HepG2 (cell line): ENCODE data around the gene RUNX3. TPM values are rescaled to one million over a fixed set of nuclear protein-coding genes. Genes with fewer than 3 reads are reported as not detected.
A peak's percentile ranks its signal among the peaks of the same experiment; 100 is the strongest.

Experiments used
- HNF4G ChIP-seq, 2 experiments: sonication (generic) in 1 of 2; formaldehyde crosslinking in 1 of 2; IDR thresholded peaks; 2 replicates each; pipeline versions ENCODE4 v1.4.0 to v1.6.1; 2011 to 2020; ENCODE audit warnings: borderline replicate concordance in 2 of 2, low read depth in 2 of 2, mild to moderate bottlenecking in 2 of 2, low read length in 1 of 2, missing genetic modification reagents in 1 of 2, moderate library complexity in 1 of 2
- HNRNPH1 ChIP-seq: fragments of 200-400 bp; formaldehyde crosslinking; optimal IDR thresholded peaks from 2 replicates; pipeline ENCODE3; 2017; ENCODE audit warnings: mild to moderate bottlenecking, low read depth, low read length
- KDM5A ChIP-seq: fragments of 200-600 bp; sonication (generic); IDR thresholded peaks from 2 replicates; pipeline ENCODE4 v1.7.0; 2018; ENCODE audit warnings: antibody characterized with exemption, mild to moderate bottlenecking, low read length, borderline replicate concordance
- LCORL ChIP-seq, 2 experiments: fragments of 450-650 bp in 1 of 2; sonication (generic) in 1 of 2; formaldehyde crosslinking in 1 of 2; IDR thresholded peaks; 2 replicates each; pipeline versions ENCODE4 v1.5.0 to v1.6.1; 2017 to 2020; ENCODE audit warnings: antibody characterized with exemption in 1 of 2, missing genetic modification reagents in 1 of 2
- MEIS1 ChIP-seq: sonication (generic); formaldehyde crosslinking; IDR thresholded peaks from 2 replicates; pipeline ENCODE4 v1.9.0; 2021; ENCODE audit warnings: mild to moderate bottlenecking, missing genetic modification reagents, moderate library complexity, borderline replicate concordance
- NKX3-1 ChIP-seq: sonication (generic); formaldehyde crosslinking; IDR thresholded peaks from 2 replicates; pipeline ENCODE4 v1.5.0; 2020; ENCODE audit warnings: missing genetic modification reagents
- POGZ ChIP-seq: sonication (generic); formaldehyde crosslinking; IDR thresholded peaks from 2 replicates; pipeline ENCODE4 v1.4.0; 2020; ENCODE audit warnings: mild to moderate bottlenecking, missing genetic modification reagents
- RFX1 ChIP-seq: fragments of 450-650 bp; IDR thresholded peaks from 2 replicates; pipeline ENCODE4 v1.6.1; 2017
- THYN1 ChIP-seq: sonication (generic); formaldehyde crosslinking; IDR thresholded peaks from 2 replicates; pipeline ENCODE4 v1.8.1; 2023; ENCODE audit warnings: low read depth, mild to moderate bottlenecking, moderate library complexity, missing genetic modification reagents, borderline replicate concordance
- ZNF10 ChIP-seq: sonication (generic); formaldehyde crosslinking; IDR thresholded peaks from 2 replicates; pipeline ENCODE4 v1.4.0; 2020; ENCODE audit warnings: mild to moderate bottlenecking, low read depth, missing genetic modification reagents, borderline replicate concordance
- ZNF672 ChIP-seq: sonication (generic); formaldehyde crosslinking; IDR thresholded peaks from 2 replicates; pipeline ENCODE4 v1.8.1; 2022; ENCODE audit warnings: missing genetic modification reagents
- ZNF776 ChIP-seq: sonication (generic); formaldehyde crosslinking; IDR thresholded peaks from 2 replicates; pipeline ENCODE4 v1.4.0; 2020; ENCODE audit warnings: mild to moderate bottlenecking, missing genetic modification reagents
- ZNF781 ChIP-seq: sonication (generic); formaldehyde crosslinking; IDR thresholded peaks from 2 replicates; pipeline ENCODE4 v1.5.1; 2020; ENCODE audit warnings: borderline replicate concordance, mild to moderate bottlenecking, missing genetic modification reagents; ENCODE audit errors: not compliant biosample characterization
- polyA plus RNA-seq, 8 experiments: library from polyadenylated mRNA; depleted of rRNA in 3 of 8; stranded (reverse) in 7 of 8; unstranded in 1 of 8; fragments of >200 nt; fragmentation: Illumina TruSeq in 4 of 8; extraction: Trizol in 4 of 8; gene quantifications; 2 replicates each; pipeline versions ENCODE4 v1.2.1 to v1.2.3, GENCODE V29; 2011 to 2016; ENCODE audit warnings: low read depth in 4 of 8, missing spikeins in 1 of 8, mixed read lengths in 1 of 8; ENCODE audit not compliant: insufficient read depth in 1 of 8
- total RNA-seq, 5 experiments: library from RNA; depleted of rRNA; stranded (reverse); fragments of >200 nt; fragmentation: Illumina TruSeq; extraction: Trizol; gene quantifications; 2 replicates each; pipeline ENCODE4 v1.2.3, GENCODE V29; 2016; ENCODE audit warnings: low read depth in 1 of 5
- TF ChIP-seq, protein P1 (sequence below): sonication (generic); formaldehyde crosslinking; IDR thresholded peaks from 2 replicates; pipeline ENCODE4 v1.5.0; 2020; ENCODE audit warnings: missing genetic modification reagents, mild to moderate bottlenecking, borderline replicate concordance
- TF ChIP-seq, protein P2 (sequence below): sonication (generic); formaldehyde crosslinking; IDR thresholded peaks from 2 replicates; pipeline ENCODE4 v1.5.0; 2020; ENCODE audit warnings: mild to moderate bottlenecking, missing genetic modification reagents, borderline replicate concordance
- TF ChIP-seq, protein P3 (sequence below): sonication (generic); formaldehyde crosslinking; IDR thresholded peaks from 2 replicates; pipeline ENCODE4 v1.4.0; 2020; ENCODE audit warnings: low read depth, mild to moderate bottlenecking, missing genetic modification reagents

The RUNX3 gene
- total and polyA plus RNA-seq, 2 of the 13 experiments (the other 11 are each of a cell fraction or from before 2014, with no cell fraction given) = 0.04 to 0.22 TPM

DNA sequence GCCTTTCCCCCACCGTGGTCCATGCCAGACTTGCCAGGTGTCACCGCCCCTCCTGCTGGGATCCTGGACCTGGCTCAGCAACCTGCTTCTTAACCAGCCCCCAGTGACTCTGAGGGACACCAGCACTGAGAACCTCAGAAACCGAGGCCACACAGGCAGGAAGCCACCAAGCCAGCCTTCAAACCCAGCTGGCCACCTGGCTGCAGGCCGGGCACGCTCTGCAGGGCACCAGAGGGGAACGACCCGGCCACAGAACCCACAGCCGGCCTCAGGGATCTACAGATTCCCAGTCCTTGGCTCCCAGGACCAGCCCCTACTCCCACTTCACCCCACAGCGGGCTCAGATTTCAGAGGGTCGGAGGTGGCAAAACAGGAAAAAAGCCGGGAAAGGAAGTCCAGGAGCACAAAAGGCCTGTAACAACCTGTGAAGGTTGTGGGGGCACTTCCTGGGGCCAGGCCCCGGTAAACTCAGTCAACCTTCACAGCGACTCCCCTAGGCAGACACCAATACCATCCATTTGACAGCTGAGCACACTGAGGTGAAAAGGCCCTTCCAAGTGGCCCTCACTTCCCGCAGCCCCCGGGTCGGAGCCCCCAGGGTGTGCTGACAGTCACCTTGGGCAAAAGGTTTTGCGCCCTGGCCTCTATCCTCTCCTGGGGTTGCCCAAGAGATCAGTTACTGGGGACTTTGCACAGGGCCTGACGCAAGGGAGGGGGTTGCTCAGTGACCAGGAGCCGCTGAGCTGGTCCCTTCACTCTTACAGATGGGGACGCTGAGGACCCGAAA lies 14.1 kb downstream of the RUNX3 start (continued):
- TF ChIP-seq, protein P1, sequence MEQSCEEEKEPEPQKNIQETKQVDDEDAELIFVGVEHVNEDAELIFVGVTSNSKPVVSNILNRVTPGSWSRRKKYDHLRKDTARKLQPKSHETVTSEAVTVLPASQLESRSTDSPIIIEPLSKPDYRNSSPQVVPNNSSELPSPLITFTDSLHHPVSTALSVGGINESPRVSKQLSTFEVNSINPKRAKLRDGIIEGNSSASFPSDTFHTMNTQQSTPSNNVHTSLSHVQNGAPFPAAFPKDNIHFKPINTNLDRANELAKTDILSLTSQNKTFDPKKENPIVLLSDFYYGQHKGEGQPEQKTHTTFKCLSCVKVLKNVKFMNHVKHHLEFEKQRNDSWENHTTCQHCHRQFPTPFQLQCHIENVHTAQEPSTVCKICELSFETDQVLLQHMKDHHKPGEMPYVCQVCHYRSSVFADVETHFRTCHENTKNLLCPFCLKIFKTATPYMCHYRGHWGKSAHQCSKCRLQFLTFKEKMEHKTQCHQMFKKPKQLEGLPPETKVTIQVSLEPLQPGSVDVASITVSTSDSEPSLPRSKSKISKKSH (CRISPR knock-in tag) = no peak
- TF ChIP-seq, protein P2, sequence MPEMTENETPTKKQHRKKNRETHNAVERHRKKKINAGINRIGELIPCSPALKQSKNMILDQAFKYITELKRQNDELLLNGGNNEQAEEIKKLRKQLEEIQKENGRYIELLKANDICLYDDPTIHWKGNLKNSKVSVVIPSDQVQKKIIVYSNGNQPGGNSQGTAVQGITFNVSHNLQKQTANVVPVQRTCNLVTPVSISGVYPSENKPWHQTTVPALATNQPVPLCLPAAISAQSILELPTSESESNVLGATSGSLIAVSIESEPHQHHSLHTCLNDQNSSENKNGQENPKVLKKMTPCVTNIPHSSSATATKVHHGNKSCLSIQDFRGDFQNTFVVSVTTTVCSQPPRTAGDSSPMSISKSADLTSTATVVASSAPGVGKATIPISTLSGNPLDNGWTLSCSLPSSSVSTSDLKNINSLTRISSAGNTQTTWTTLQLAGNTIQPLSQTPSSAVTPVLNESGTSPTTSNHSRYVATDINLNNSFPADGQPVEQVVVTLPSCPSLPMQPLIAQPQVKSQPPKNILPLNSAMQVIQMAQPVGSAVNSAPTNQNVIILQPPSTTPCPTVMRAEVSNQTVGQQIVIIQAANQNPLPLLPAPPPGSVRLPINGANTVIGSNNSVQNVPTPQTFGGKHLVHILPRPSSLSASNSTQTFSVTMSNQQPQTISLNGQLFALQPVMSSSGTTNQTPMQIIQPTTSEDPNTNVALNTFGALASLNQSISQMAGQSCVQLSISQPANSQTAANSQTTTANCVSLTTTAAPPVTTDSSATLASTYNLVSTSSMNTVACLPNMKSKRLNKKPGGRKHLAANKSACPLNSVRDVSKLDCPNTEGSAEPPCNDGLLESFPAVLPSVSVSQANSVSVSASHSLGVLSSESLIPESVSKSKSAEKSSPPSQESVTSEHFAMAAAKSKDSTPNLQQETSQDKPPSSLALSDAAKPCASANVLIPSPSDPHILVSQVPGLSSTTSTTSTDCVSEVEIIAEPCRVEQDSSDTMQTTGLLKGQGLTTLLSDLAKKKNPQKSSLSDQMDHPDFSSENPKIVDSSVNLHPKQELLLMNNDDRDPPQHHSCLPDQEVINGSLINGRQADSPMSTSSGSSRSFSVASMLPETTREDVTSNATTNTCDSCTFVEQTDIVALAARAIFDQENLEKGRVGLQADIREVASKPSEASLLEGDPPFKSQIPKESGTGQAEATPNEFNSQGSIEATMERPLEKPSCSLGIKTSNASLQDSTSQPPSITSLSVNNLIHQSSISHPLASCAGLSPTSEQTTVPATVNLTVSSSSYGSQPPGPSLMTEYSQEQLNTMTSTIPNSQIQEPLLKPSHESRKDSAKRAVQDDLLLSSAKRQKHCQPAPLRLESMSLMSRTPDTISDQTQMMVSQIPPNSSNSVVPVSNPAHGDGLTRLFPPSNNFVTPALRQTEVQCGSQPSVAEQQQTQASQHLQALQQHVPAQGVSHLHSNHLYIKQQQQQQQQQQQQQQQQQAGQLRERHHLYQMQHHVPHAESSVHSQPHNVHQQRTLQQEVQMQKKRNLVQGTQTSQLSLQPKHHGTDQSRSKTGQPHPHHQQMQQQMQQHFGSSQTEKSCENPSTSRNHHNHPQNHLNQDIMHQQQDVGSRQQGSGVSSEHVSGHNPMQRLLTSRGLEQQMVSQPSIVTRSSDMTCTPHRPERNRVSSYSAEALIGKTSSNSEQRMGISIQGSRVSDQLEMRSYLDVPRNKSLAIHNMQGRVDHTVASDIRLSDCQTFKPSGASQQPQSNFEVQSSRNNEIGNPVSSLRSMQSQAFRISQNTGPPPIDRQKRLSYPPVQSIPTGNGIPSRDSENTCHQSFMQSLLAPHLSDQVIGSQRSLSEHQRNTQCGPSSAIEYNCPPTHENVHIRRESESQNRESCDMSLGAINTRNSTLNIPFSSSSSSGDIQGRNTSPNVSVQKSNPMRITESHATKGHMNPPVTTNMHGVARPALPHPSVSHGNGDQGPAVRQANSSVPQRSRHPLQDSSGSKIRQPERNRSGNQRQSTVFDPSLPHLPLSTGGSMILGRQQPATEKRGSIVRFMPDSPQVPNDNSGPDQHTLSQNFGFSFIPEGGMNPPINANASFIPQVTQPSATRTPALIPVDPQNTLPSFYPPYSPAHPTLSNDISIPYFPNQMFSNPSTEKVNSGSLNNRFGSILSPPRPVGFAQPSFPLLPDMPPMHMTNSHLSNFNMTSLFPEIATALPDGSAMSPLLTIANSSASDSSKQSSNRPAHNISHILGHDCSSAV = no peak
- TF ChIP-seq HNRNPH1 (no peak), MEIS1 (CRISPR knock-in tag) (peak; percentile 59; the same call in 1 of the 2 replicates), NKX3-1 (no peak), ZNF10 (CRISPR knock-in tag) (no peak), ZNF672 (CRISPR knock-in tag) (no peak), LCORL (IDR thresholded peaks at IDR 0.05) (no peak), LCORL (CRISPR knock-in tag; IDR thresholded peaks at IDR 0.05) (peak; percentile 79; the same call in 1 of the 2 replicates), KDM5A (no peak), POGZ (CRISPR knock-in tag) (no peak), ZNF776 (CRISPR knock-in tag) (no peak), THYN1 (CRISPR knock-in tag) (no peak), RFX1 (no peak), ZNF781 (CRISPR knock-in tag) (no peak), HNF4G (IDR thresholded peaks at IDR 0.05; ENCODE audit: borderline replicate concordance, low read depth, low read length) (peak; percentile 94), HNF4G (CRISPR knock-in tag; IDR thresholded peaks at IDR 0.05; ENCODE audit: borderline replicate concordance, low read depth) (peak; percentile 84)
- TF ChIP-seq, protein P3, sequence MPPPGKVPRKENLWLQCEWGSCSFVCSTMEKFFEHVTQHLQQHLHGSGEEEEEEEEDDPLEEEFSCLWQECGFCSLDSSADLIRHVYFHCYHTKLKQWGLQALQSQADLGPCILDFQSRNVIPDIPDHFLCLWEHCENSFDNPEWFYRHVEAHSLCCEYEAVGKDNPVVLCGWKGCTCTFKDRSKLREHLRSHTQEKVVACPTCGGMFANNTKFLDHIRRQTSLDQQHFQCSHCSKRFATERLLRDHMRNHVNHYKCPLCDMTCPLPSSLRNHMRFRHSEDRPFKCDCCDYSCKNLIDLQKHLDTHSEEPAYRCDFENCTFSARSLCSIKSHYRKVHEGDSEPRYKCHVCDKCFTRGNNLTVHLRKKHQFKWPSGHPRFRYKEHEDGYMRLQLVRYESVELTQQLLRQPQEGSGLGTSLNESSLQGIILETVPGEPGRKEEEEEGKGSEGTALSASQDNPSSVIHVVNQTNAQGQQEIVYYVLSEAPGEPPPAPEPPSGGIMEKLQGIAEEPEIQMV (CRISPR knock-in tag) = 0 out of 2 replicates have a peak, but pooled peaks have one; percentile 4
